T-helper 22 cell (primary cell): ENCODE results near the gene EBF4.
A peak's percentile ranks its signal among the peaks of the same experiment; 100 is the strongest.

Source experiments
- DNase-seq: peaks from one replicate; pipeline ENCODE4 v3.0.0-alpha.2; 2020; ENCODE audit warnings: low read depth

Gene EBF4

DNA sequence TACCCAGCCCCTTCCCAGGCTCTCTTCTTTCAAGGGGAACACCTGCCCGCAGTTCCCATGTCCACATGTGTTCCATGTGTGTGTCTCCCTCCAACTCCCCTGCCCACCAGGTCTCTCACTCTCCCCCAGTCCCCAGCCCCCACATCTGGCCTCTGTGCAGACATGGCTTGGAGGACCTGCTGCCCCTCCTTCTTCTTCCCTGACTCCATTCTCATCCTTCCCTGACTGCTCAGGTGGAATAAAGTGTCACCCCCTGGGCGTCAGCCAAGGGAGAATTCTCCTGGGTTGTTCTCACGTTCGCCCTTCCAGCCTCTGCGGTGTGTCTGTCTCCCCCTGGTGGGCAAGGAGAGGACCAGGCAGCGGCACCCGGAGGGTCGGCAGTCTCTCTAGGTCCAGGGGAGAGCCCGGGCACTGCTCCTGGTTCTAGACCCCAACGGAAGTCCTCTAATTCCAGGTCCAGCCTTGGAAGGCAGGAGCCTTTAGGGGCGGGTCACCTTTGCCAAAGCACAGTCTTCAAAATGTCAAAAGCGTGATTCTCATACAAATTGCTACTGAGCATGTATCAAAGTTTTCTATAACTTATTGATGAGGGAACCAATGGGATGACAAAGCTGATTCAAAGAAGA, 50.5 kb downstream of the EBF4 start:
- DNase-seq = peak; percentile 39

DNA sequence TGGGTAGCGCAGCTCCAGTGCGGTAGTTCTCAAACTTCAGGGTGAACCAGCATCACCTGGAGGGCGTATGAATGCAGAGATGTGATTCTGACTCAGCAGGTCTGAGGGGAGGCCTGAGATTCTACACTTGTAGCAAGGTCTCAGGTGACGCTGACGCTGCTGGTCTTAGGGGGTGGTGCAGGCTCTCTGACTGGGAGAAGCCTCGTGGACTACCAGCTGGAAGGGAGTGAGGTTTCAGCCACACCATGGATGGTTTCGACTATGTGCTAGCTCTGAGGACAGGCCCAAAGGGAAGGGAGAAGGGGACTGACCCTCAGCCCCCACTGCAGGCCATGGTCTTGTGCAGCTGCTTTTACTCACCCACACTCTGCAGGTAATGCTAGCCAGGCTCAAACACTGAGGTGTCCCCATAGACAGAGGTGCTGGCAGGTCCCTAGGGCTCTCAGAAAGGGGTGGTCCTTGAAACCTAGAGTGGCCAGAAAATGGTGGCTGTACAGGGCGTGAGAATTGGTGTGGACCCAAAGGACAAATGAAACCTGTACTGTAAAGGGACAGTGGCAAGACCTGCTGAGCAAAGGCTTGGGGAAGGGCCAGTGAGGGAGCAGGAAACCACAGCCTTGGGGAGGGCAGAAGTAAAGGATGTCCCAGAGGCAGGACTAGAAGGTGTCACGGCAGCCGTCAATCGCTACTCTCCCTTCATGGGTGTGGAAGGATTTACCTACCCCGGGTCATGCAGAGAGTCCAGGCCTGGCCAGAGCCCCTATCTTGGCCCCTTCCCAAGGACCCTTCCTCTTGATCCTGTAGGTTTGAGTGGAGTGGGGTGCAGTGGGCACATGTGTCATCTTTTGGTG, 52.7 kb downstream of the EBF4 start:
- no peak for DNase-seq

GRCh38 chr20:2745936-2746635, 53.5 kb downstream of the EBF4 start:
- DNase-seq = no peak

DNA sequence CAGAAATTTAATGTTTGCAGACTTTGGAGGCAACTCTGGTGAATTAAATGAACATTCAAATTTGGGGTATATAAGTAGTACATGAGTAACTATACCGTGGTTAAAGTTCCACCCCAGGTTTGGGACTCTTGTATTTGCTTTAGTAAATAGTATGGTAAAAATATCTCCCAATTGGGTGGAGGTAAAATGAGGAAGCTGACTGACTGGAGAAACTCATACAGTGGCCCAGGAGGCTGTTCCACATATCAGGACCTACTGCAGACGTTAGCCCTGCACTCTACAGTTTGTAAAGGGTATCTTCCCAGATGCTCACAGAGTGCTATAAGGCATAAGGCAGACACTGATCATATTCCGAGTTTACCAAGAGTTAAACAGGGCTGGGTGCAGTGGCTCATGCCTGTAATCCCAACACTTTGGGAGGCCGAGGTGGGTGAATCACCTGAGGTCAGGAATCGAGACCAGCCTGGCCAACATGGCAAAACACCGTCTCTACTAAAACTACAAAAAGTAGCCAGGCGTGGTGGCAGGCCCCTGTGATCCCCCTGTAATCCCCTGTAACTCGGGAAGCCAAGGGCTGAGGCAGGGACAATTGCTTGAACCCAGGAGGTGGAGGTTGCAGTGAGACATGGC, 54.2 kb downstream of the EBF4 start:
- DNase-seq = no peak

GRCh38 chr20:2747676-2748235, 55.2 kb downstream of the EBF4 start:
- no peak for DNase-seq

DNA sequence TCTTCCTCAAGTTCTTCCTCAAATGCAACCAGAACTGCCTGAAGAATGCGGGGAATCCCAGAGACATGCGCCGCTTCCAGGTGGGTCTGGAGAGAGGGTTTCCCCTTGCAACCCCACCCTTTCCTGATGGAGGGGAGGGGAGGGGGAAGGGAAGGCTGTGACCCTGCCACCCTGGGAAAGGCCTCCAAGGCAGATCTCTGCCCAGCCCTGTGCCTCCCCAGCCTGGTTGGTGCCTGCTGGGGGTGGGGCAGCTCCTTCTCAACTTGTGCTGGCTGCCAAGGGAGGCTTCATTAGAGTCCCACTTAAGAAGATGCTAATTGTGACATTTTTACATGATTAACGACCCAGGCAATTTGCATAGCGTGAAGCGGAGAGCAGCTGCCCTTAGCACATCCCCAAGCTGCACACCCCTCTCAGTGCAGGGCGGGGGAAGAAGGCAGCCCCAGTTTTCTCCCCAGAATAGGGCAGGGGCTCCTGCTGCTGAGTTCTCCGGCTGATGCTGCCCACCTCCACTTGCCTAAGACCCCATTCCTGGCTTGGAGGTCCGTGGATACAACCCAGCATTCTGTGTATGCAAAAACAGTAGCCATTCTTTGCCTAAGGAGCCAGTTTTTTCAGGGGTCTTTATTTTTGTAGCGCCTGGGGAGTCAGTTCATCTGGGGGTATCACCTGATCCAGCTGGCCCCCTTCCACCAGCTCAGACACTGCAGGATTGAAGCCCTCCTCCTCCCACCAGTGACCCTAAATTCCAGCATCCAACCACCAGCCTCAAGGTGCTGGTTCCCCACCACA, 56.2 kb downstream of the EBF4 start:
- no peak for DNase-seq

DNA sequence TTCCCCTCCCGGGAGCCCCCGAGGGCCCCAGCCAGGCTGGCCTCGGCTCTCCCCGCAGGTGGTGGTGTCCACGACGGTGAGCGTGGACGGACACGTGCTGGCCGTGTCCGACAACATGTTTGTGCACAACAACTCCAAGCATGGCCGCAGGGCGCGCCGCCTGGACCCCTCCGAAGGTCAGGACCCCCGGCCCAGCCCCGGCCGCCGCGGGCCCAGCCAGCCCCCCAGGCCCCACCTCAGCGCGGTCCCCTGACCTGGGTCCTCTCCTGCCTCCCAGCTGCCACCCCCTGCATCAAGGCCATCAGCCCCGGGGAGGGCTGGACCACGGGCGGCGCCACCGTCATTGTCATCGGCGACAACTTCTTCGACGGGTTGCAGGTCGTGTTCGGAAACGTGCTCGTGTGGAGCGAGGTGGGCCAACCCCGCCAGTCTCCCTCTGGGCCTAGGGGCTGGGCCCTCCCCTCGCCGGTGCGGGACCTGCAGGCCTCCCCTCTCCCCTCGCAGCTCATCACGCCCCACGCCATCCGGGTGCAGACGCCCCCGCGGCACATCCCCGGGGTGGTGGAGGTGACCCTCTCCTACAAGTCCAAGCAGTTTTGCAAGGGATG, 56.9 kb downstream of the EBF4 start:
- DNase-seq = no peak

DNA sequence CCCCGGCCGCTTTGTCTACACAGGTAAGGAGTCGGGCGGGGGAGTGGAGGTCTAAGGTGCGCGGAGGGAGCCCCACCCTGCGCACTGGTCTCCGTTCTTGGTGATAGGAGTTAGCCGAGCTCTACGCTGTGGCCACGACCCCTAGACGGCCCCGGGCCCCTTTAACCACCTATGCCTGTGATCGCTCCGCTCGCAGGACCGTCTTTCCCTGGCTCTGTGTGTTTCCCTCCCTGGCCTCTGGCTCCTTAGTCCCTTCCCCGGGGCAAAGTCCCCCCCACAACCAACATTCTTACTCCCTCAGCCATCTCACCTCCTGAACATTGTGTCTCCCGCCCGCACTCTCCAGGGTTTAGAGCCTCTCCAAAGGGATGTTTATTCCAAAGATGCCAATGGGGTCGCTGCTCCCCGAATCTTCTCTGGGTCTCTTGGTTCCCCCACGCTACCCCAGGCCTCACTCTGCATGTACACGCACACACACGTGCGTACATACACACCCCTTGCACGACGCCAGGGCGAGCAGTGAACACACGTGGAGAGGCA, 57.4 kb downstream of the EBF4 start:
- no peak for DNase-seq

DNA sequence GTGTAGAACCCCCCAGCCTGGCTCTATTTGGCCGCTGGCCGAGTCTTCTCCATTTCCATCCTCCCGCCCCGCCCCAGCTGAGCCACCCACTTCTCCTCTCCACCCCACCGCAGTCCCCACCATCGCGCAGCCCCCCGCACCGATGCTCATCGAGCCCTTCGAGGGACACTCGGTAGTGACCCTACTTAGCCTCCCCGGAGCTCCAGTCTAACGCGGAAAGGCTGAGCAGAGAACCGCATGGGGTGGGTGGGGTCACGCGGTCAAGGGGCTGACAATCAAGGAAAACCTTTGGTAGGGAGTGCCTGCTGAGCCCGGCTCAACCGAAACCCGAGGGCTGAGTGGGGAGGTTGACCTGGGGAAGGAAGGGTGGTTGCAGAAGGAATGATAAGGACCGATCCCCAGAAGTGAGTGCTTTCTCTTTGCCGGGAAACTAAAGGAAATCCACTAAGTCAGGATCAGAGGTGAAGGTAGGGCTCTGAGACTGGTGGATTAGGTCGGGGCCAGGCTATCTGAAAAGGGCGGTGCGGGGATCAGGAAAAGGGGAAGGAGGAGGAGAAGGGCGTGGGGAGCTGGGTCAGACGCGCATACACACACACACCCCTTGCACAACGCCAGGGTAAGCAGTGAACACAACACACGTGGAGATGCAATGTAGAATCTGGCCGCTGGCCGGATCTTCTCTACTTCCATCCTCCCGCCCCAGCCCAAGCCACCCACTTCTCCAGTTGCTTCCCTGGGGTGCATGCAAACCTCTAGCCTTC, 58.1 kb downstream of the EBF4 start:
- DNase-seq = no peak

GRCh38 chr20:2751347-2751877, 58.8 kb downstream of the EBF4 start:
- no peak for DNase-seq

DNA sequence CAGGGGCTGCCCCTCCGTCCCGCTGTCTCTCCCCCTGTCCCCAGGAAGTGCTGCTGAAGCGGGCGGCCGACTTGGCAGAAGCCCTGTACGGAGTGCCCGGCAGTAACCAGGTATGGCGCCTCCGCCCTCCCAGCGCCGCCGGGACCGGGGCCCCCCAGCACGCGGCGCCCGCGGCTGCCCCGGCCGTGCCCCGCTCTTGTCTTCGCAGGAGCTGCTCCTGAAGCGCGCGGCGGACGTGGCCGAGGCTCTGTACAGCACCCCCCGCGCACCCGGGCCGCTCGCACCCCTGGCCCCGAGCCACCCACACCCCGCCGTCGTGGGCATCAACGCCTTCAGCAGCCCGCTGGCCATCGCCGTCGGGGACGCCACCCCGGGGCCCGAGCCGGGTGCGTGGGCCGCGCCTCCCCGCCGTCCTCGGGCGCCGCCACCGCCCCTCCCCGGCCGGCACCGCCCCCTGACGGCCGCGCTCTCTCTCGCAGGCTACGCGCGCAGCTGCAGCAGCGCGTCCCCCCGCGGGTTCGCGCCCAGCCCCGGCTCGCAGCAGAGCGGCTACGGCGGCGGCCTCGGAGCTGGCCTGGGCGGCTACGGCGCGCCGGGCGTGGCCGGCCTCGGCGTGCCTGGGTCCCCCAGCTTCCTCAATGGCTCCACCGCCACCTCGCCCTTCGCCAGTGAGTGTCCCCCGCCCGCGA, 59.4 kb downstream of the EBF4 start:
- DNase-seq = peak; percentile 27

- no peak for DNase-seq
These were observed 60.2 kb downstream of the EBF4 start for GRCh38 chr20:2752567-2753460.

DNA sequence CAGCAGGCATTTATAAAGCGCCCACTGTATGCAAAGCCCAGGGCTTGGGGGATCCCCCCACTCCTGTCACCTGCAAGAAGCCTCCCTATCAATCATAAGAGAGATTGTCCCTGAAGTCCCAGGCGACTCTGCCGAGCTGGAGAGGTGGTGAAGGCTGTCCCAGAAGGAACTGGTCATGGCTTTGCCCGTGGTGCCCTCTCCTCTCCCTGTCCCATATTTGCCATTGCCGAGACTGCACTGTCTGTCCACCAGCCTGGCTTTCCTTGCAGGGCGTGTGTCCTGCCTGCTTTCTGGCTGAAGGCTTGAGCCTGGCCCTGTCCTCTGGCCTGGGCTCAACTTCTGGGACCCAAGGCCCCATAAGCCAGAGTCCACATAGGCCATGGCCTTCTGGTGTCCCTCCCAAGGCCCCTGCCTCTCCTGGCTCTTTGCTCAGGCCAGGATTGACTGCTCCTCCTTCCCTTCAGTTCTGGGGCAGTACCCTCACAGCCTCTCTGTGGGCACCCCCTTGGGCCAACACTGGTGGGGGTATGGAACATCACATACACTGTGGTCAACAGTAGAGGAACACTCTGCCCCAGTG, 61.0 kb downstream of the EBF4 start:
- DNase-seq = no peak

GRCh38 chr20:2754424-2754823, 61.8 kb downstream of the EBF4 start:
- no peak for DNase-seq

GRCh38 chr20:2755451-2756055, 63.0 kb downstream of the EBF4 start:
- DNase-seq = no peak

- no peak for DNase-seq
These were observed 63.6 kb downstream of the EBF4 start for GRCh38 chr20:2756056-2756611.

DNA sequence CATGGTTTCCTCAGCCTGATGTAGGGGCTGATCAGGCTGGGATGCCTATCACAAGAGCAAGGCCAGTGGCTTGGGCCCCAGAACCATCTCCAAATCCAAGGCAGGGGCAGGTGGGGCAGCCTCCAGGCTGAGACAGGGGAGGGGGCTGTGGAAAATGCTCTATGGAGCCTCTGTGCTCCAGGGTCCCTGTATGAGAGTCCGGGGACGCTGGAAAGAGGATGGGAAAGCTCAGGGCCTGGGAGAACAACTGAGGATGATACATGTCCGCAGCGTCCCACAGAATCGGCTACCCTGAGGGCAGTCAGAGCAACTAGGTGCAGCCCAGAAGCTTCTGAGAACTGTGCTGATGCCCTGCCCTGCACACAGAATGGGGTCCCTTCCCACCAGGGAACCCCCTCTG, 64.4 kb downstream of the EBF4 start:
- no peak for DNase-seq
